NCI-H146 (cell line): ENCODE results near the gene SYVN1.
"Not testable (repeated sequence)": the region's sequence is repeated elsewhere in the genome, so short reads cannot be mapped to it uniquely, and the experiment has no call there.

Source experiments
- DNase-seq: peaks from one replicate; lab custom pipeline; 2025; lab: John Stamatoyannopoulos, UW

SYVN1 gene

GRCh38 chr11:65134240-65134951 lies at the start of gene SYVN1:
Gene SYVN1, minus strand, starts transcription at chr11:65134519. Its CDS starts 918 bp downstream, at chr11:65133601.
- peak; percentile 91 for DNase-seq

GRCh38 chr11:65183201-65183891 lies 49.0 kb upstream of the SYVN1 start:
- no peak for DNase-seq

GRCh38 chr11:65182258-65183170 lies 48.2 kb upstream of the SYVN1 start:
- DNase-seq, result peak; percentile 83

- peak; percentile 84 for DNase-seq
These were observed 47.4 kb upstream of the SYVN1 start, which contains the start of gene CAPN1 for GRCh38 chr11:65181569-65182257. Gene CAPN1, plus strand, starts transcription at chr11:65181928. Its CDS starts 774 bp downstream, at chr11:65182702.

- peak; percentile 78 for DNase-seq
These were observed 46.7 kb upstream of the SYVN1 start for GRCh38 chr11:65180877-65181568.

- not testable (repeated sequence) for DNase-seq
These were observed 40.3 kb upstream of the SYVN1 start for GRCh38 chr11:65174571-65175010.

GRCh38 chr11:65172600-65172999 lies 38.3 kb upstream of the SYVN1 start:
- DNase-seq, result no peak

- DNase-seq, result peak; percentile 51
These were observed 35.8 kb upstream of the SYVN1 start, which contains the start of gene SPDYC for GRCh38 chr11:65170058-65170534. Gene SPDYC, plus strand, starts transcription at chr11:65170233. Its CDS starts 1,125 bp downstream, at chr11:65171358.

GRCh38 chr11:65169164-65169641 lies 34.9 kb upstream of the SYVN1 start:
- no peak for DNase-seq

GRCh38 chr11:65167656-65168055 lies 33.3 kb upstream of the SYVN1 start:
- no peak for DNase-seq

GRCh38 chr11:65166893-65167292 lies 32.6 kb upstream of the SYVN1 start:
- DNase-seq, result no peak

GRCh38 chr11:65165410-65166317 lies 31.3 kb upstream of the SYVN1 start:
- no peak for DNase-seq

- no peak for DNase-seq
These were observed 29.4 kb upstream of the SYVN1 start for GRCh38 chr11:65163684-65164083.

GRCh38 chr11:65160643-65161042 lies 26.3 kb upstream of the SYVN1 start:
- DNase-seq, result no peak

GRCh38 chr11:65159012-65159411 lies 24.7 kb upstream of the SYVN1 start:
- no peak for DNase-seq

- DNase-seq, result no peak
These were observed 23.0 kb upstream of the SYVN1 start for GRCh38 chr11:65157336-65157735.

GRCh38 chr11:65156926-65157325 lies 22.6 kb upstream of the SYVN1 start:
- DNase-seq, result no peak

- no peak for DNase-seq
These were observed 21.9 kb upstream of the SYVN1 start for GRCh38 chr11:65156256-65156655.

- DNase-seq, result no peak
These were observed 17.8 kb upstream of the SYVN1 start for GRCh38 chr11:65152122-65152521.
